Measurements from ENCODE around the gene SPRR1A.

GRCh38 chr1:152964536-152964935, 19.3 kb upstream of the SPRR1A start:
- TF ChIP-seq KAT7 (CRISPR knock-in tag; IDR thresholded peaks at IDR 0.05; ENCODE audit: borderline replicate concordance) = no peak
- TF ChIP-seq POLR2AphosphoS5 (IDR thresholded peaks at IDR 0.05; ENCODE audit: low read depth, low read length) = no peak
- no peak for TF ChIP-seq NR3C1 (CRISPR knock-in tag; IDR thresholded peaks at IDR 0.05)
- no peak for TF ChIP-seq ZNF782 (CRISPR knock-in tag; IDR thresholded peaks at IDR 0.05; ENCODE audit: borderline replicate concordance)
- TF ChIP-seq HIVEP1 (CRISPR knock-in tag; IDR thresholded peaks at IDR 0.05) = no peak
- TF ChIP-seq KLF6 (CRISPR knock-in tag; IDR thresholded peaks at IDR 0.05) = no peak
- no peak for TF ChIP-seq CTCF (CRISPR knock-in tag; IDR thresholded peaks at IDR 0.05)
- no peak for TF ChIP-seq ZNF570 (CRISPR knock-in tag; IDR thresholded peaks at IDR 0.05; ENCODE audit: borderline replicate concordance)
- no peak for TF ChIP-seq ERF (CRISPR knock-in tag; IDR thresholded peaks at IDR 0.05)
- no peak for TF ChIP-seq ZNF142 (CRISPR knock-in tag; IDR thresholded peaks at IDR 0.05)
- no peak for TF ChIP-seq EZH2 (conservative IDR thresholded peaks at IDR 0.05; ENCODE audit: low read depth, low read length)
- no peak for TF ChIP-seq CEBPZ (IDR thresholded peaks at IDR 0.05; ENCODE audit: low read length)
- TF ChIP-seq GABPA (IDR thresholded peaks at IDR 0.05; ENCODE audit: low read depth, low read length) = no peak
- no peak for TF ChIP-seq GABPA (CRISPR knock-in tag; IDR thresholded peaks at IDR 0.05; ENCODE audit: low read depth)

All from HepG2 (cell line).